ENCODE measurements around the gene DNAJC16.

DNA sequence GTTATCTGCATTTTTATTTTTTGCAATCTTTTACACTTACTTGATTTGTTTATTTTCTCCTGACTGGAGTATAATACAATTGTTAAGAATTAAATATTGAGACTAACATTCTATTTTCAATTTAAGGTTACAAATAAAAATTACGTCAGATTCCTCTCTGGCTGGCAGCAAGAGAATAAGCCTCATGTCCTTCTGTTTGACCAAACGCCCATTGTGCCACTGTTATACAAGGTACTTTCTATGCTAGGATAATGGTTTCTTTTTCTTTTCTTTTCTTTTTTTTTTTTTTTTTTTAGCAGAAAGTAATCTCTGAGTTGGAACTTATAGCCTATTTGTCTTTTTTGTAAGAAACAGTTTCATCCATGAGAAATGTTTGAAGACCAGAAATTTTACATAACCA, 20.0 kb downstream of the DNAJC16 start:
- TF ChIP-seq, protein P1, sequence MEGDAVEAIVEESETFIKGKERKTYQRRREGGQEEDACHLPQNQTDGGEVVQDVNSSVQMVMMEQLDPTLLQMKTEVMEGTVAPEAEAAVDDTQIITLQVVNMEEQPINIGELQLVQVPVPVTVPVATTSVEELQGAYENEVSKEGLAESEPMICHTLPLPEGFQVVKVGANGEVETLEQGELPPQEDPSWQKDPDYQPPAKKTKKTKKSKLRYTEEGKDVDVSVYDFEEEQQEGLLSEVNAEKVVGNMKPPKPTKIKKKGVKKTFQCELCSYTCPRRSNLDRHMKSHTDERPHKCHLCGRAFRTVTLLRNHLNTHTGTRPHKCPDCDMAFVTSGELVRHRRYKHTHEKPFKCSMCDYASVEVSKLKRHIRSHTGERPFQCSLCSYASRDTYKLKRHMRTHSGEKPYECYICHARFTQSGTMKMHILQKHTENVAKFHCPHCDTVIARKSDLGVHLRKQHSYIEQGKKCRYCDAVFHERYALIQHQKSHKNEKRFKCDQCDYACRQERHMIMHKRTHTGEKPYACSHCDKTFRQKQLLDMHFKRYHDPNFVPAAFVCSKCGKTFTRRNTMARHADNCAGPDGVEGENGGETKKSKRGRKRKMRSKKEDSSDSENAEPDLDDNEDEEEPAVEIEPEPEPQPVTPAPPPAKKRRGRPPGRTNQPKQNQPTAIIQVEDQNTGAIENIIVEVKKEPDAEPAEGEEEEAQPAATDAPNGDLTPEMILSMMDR (CRISPR knock-in tag; IDR thresholded peaks at IDR 0.05), result no peak
- no peak for TF ChIP-seq ZNF747 (CRISPR knock-in tag; IDR thresholded peaks at IDR 0.05; ENCODE audit: borderline replicate concordance)
- TF ChIP-seq, protein P2, sequence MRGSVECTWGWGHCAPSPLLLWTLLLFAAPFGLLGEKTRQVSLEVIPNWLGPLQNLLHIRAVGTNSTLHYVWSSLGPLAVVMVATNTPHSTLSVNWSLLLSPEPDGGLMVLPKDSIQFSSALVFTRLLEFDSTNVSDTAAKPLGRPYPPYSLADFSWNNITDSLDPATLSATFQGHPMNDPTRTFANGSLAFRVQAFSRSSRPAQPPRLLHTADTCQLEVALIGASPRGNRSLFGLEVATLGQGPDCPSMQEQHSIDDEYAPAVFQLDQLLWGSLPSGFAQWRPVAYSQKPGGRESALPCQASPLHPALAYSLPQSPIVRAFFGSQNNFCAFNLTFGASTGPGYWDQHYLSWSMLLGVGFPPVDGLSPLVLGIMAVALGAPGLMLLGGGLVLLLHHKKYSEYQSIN (CRISPR knock-in tag; IDR thresholded peaks at IDR 0.05; ENCODE audit: borderline replicate concordance), result no peak
- TF ChIP-seq, protein P3, sequence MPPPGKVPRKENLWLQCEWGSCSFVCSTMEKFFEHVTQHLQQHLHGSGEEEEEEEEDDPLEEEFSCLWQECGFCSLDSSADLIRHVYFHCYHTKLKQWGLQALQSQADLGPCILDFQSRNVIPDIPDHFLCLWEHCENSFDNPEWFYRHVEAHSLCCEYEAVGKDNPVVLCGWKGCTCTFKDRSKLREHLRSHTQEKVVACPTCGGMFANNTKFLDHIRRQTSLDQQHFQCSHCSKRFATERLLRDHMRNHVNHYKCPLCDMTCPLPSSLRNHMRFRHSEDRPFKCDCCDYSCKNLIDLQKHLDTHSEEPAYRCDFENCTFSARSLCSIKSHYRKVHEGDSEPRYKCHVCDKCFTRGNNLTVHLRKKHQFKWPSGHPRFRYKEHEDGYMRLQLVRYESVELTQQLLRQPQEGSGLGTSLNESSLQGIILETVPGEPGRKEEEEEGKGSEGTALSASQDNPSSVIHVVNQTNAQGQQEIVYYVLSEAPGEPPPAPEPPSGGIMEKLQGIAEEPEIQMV (CRISPR knock-in tag; IDR thresholded peaks at IDR 0.05; ENCODE audit: low read depth), result no peak

Measured in HepG2 (cell line).